Measurements from ENCODE around the gene SECISBP2. TPM values are rescaled to one million over a fixed set of nuclear protein-coding genes. Genes with fewer than 3 reads are reported as not detected.

Gene SECISBP2
- total and polyA plus RNA-seq, 4 donors, result 14.2 to 37.7 (median 24.3) TPM

DNA sequence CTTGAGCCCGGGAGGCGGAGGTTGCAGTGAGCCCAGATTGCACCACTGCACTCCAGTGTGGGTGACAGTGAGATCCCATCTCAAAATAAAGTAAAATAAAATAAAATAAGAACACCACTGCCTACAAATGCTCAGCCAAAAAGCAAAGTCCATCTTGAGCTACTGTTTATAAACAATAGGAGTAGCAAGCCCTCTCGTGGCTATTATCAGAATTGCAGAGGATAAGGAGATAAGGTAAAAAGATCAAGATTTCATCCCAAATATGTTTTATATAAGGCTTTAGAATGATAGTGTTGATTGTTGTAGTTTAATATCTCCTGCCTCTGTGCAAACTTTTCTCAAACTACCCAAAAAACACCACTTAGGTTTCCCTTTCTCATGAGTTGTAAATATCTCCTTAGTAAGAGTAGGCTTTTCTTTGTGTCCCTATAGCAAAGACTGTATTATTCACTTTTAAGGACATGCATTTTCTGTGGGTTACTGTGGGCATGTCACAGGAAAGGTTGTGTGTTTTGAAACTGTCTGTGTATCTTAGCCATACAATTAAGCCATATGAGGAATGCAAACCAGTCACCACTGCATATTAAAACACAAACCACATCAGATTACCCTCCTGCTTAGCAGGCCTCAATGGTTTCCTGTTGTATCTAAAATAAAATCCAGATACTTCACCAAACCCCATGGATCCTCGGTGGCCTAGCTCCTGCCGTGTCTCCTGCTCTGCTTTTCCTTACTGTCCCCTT lies 39.1 kb upstream of the SECISBP2 start:
- H3K9me3 ChIP-seq (ENCODE audit: control insufficient read depth in 4 of 4, low read length in 3 of 4), result peaks cover 0 to 1% (median under 1%) of the 10 kb centered on the region in 4 donors
- TF ChIP-seq MAX (IDR thresholded peaks at IDR 0.05) (no peak), TAF1 (conservative IDR thresholded peaks at IDR 0.05) (no peak), EGR1 (IDR thresholded peaks at IDR 0.05; ENCODE audit: low read depth in 2 of 2) (no peak), FOXA2 (IDR thresholded peaks at IDR 0.05) (no peak), HNF4A (conservative IDR thresholded peaks at IDR 0.05) (peak; percentile 70 to 85), REST (IDR thresholded peaks at IDR 0.05) (no peak), RAD21 (IDR thresholded peaks at IDR 0.05) (peak; percentile 80 to 85), FOXA1 (IDR thresholded peaks at IDR 0.05) (no peak), ZBTB33 (IDR thresholded peaks at IDR 0.05) (no peak), YY1 (IDR thresholded peaks at IDR 0.05) (no peak), GABPA (IDR thresholded peaks at IDR 0.05 in 1 of 2, conservative IDR thresholded peaks at IDR 0.05 in 1 of 2) (no peak), JUND (IDR thresholded peaks at IDR 0.05) (no peak), SP1 (IDR thresholded peaks at IDR 0.05) (no peak), HNF4G (IDR thresholded peaks at IDR 0.05) (peak; percentile 74), RXRA (IDR thresholded peaks at IDR 0.05) (no peak), CTCF (IDR thresholded peaks at IDR 0.05; ENCODE audit: low read depth, low read length, missing input control) (peak; percentile 70), NR2F2 (IDR thresholded peaks at IDR 0.05) (no peak)
- TF ChIP-seq, protein P1, sequence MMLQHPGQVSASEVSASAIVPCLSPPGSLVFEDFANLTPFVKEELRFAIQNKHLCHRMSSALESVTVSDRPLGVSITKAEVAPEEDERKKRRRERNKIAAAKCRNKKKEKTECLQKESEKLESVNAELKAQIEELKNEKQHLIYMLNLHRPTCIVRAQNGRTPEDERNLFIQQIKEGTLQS (IDR thresholded peaks at IDR 0.05), result no peak
- no peak overlapping the region for H3K27ac ChIP-seq (ENCODE audit: low read depth in 1 of 2, low read length in 2 of 2)
- WGBS, result 67% methylated on average over 5 of the region's 5 CpGs
- H3K4me3 ChIP-seq (ENCODE audit: low read depth in 1 of 3, low read length in 3 of 3), result no peak overlapping the region
- no peak for DNase-seq (ENCODE audit: low spot score)
- no peaks in the 10 kb centered on the region for H3K4me1 ChIP-seq (ENCODE audit: control insufficient read depth in 4 of 4, insufficient read depth in 4 of 4, low read length in 3 of 4)
- H3K9ac ChIP-seq (ENCODE audit: low read depth in 1 of 2, low read length in 2 of 2), result no peak overlapping the region
- H3K27me3 ChIP-seq (ENCODE audit: control insufficient read depth in 4 of 4, insufficient read depth in 4 of 4, low read length in 3 of 4), result no peaks in the 10 kb centered on the region
- peaks cover 0 to under 1% (median 0%) of the 10 kb centered on the region in 4 donors for H3K36me3 ChIP-seq (ENCODE audit: control insufficient read depth in 4 of 4, insufficient read depth in 3 of 4, low read depth in 1 of 4, low read length in 3 of 4)

Data from liver (tissue), 9 donors.